B cell (primary cell): ENCODE results near the gene HBS1L. TPM values are rescaled to one million over a fixed set of nuclear protein-coding genes. Genes with fewer than 3 reads are reported as not detected.

ENCODE experiments used
- ATAC-seq: fragments of 200-7000 bp; cut with Tn5 transposase; one replicate; pipeline ENCODE4 v1.10.0; 2021; ENCODE audit warnings: low read depth, mild to moderate bottlenecking, moderate number of reproducible peaks, moderate library complexity
- CTCF ChIA-PET: fragments of 350-600 bp; sonication (Branson Sonifier 250); formaldehyde crosslinking; loops from one replicate; lab custom pipeline; 2021; ENCODE audit warnings: antibody characterized with exemption, inconsistent platforms; lab: Charles Lee
- POLR2A ChIA-PET: fragments of 350-600 bp; sonication (Branson Sonifier 250); formaldehyde crosslinking; loops from one replicate; lab custom pipeline; 2021; ENCODE audit warnings: antibody characterized with exemption; lab: Charles Lee
- DNase-seq: peaks from one replicate; pipeline ENCODE4 v3.0.0; 2013
- H2AFZ ChIP-seq: 2 replicates; pipeline ENCODE4 v1.6.1; 2012; ENCODE audit warnings: mild to moderate bottlenecking, low read depth, low read length; ENCODE audit not compliant: insufficient read depth, poor library complexity, severe bottlenecking
- H3K27ac ChIP-seq, 2 donors: 1 replicate in 1 of 2; 2 replicates in 1 of 2; pipeline ENCODE4 v1.5.1; 2012 to 2013; ENCODE audit warnings: low read length in 2 of 2, mild to moderate bottlenecking in 2 of 2, moderate library complexity in 1 of 2
- H3K27me3 ChIP-seq, 4 experiments: fragments of 200-600 bp in 1 of 4; sonication (generic) in 1 of 4; replicated peaks in 1 of 4; 1 replicate in 2 of 4; 2 replicates in 2 of 4; pipeline versions ENCODE4 v1.6.1 to v1.7.0; 2013 to 2016; ENCODE audit warnings: low read length in 3 of 4, mild to moderate bottlenecking in 2 of 4, mixed read lengths in 1 of 4, moderate library complexity in 1 of 4; ENCODE audit not compliant: insufficient read depth in 4 of 4, control insufficient read depth in 3 of 4; ENCODE audit errors: control extremely low read depth in 1 of 4
- H3K36me3 ChIP-seq, 2 experiments: replicated peaks in 1 of 2; 1 replicate in 1 of 2; 2 replicates in 1 of 2; pipeline versions ENCODE4 v1.6.1 to v1.7.1; 2013; ENCODE audit warnings: low read length in 1 of 2; ENCODE audit not compliant: insufficient read depth in 2 of 2, control insufficient read depth in 1 of 2; ENCODE audit errors: control extremely low read depth in 1 of 2, extremely low read depth in 1 of 2
- H3K4me1 ChIP-seq, 2 donors: fragments of 200-600 bp in 1 of 2; sonication (generic) in 1 of 2; 1 replicate in 1 of 2; 2 replicates in 1 of 2; pipeline versions ENCODE4 v1.5.1 to v1.6.1; 2013 to 2017; ENCODE audit warnings: low read length in 2 of 2; ENCODE audit not compliant: control insufficient read depth in 2 of 2, insufficient read depth in 2 of 2
- H3K4me2 ChIP-seq: replicated peaks from 2 replicates; pipeline ENCODE3; 2012; ENCODE audit warnings: mild to moderate bottlenecking, low read depth, low read length; ENCODE audit not compliant: poor library complexity, severe bottlenecking
- H3K4me3 ChIP-seq, 5 experiments: fragments of 200-600 bp in 1 of 5; sonication (generic) in 1 of 5; 1 replicate in 3 of 5; 2 replicates in 2 of 5; pipeline versions ENCODE4 v1.5.1 to v1.7.0; 2011 to 2016; ENCODE audit warnings: low read length in 4 of 5, mild to moderate bottlenecking in 4 of 5, low read depth in 2 of 5, control low read depth in 1 of 5, moderate library complexity in 1 of 5; ENCODE audit not compliant: insufficient read depth in 1 of 5; ENCODE audit errors: control extremely low read depth in 1 of 5, extremely low read depth in 1 of 5
- H3K79me2 ChIP-seq: fragments of 200-600 bp; sonication (generic); one replicate; pipeline ENCODE4 v1.6.0; 2016; ENCODE audit warnings: low read length; ENCODE audit not compliant: control insufficient read depth, insufficient read depth
- H3K9ac ChIP-seq: fragments of 200-600 bp; sonication (generic); 2 replicates; pipeline ENCODE4 v1.6.1; 2017; ENCODE audit warnings: mild to moderate bottlenecking, low read length, moderate library complexity
- H3K9me3 ChIP-seq, 3 donors: one replicate each; pipeline versions ENCODE4 v1.6.1 to v1.7.1; 2013; ENCODE audit warnings: low read length in 2 of 3; ENCODE audit not compliant: control insufficient read depth in 2 of 3, insufficient read depth in 1 of 3; ENCODE audit errors: control extremely low read depth in 1 of 3
- H4K20me1 ChIP-seq: 2 replicates; pipeline ENCODE4 v1.6.0; 2012; ENCODE audit warnings: mild to moderate bottlenecking, low read length; ENCODE audit not compliant: insufficient read depth, control insufficient read depth, poor library complexity, severe bottlenecking
- H3K27ac Mint-ChIP-seq: one replicate; pipeline ENCODE4 v1.8.0; 2021; ENCODE audit warnings: mixed read lengths
- H3K27me3 Mint-ChIP-seq: one replicate; pipeline ENCODE4 v1.8.0; 2021; ENCODE audit warnings: mixed read lengths
- H3K4me1 Mint-ChIP-seq: one replicate; pipeline ENCODE4 v1.8.0; 2021; ENCODE audit warnings: mixed read lengths
- H3K4me3 Mint-ChIP-seq: one replicate; pipeline ENCODE4 v1.8.0; 2021; ENCODE audit warnings: mixed read lengths
- H3K9me3 Mint-ChIP-seq: one replicate; pipeline ENCODE4 v1.8.0; 2022; ENCODE audit warnings: mixed read lengths; ENCODE audit not compliant: insufficient read depth
- EZH2 ChIP-seq: IDR thresholded peaks from 2 replicates; pipeline ENCODE4 v1.6.1; 2012; ENCODE audit warnings: borderline replicate concordance, low read depth, mild to moderate bottlenecking, moderate library complexity, low read length; ENCODE audit not compliant: insufficient read depth, poor library complexity, severe bottlenecking
- WGBS: methylation state at CpG from one replicate; pipeline ENCODE4 v1.1.5; 2013; ENCODE audit warnings: missing lambda C conversion rate; ENCODE audit not compliant: insufficient coverage; 5-methylcytosine and 5-hydroxymethylcytosine counted together
- intact Hi-C: fragments of 100-400 bp; cut with micrococcal nuclease; formaldehyde crosslinking; loops from one replicate; pipeline ENCODE4 v1.10.0; 2022
- polyA plus RNA-seq: library from polyadenylated mRNA; depleted of rRNA; stranded (reverse); fragments of >200 nt; gene quantifications from 2 replicates; pipeline ENCODE4 v1.2.3, GENCODE V29; 2012
- total RNA-seq, 2 donors: library from RNA; stranded (reverse); fragments of 120-200 nt in 1 of 2; gene quantifications; 1 replicate in 1 of 2; 2 replicates in 1 of 2; pipeline versions ENCODE4 v1.2.3 to v1.2.4, GENCODE V29; 2013 to 2022
- TF ChIP-seq, protein P1 (sequence below): fragments of 200-600 bp; IDR thresholded peaks from one replicate; pipeline ENCODE4 v1.8.0; 2022; ENCODE audit warnings: antibody characterized with exemption, mild to moderate bottlenecking

HBS1L gene
- total and polyA plus RNA-seq, 2 donors (not counting 1 experiment from before 2014, with no cell fraction given): 10.3 to 58.2 TPM

DNA sequence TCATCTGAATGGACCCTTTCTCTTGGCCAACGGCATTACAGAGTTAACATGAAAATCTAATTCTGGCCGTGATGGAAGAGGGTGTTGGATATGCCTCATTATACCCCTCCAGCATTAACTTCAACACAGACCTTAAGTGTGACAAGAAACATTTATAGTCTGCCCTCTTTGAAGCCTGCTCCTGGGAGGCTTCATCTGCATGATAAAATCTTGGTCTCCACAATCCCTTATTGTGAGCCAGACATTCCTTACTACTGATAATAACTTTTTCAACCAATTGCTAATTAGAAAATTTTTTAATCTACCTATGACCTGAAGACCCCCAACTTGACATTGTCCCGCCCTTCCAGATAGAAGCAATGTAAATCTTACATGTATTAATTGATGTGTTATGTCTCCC lies 9.3 kb upstream of the HBS1L start:
- no peaks in the 10 kb centered on the region for H3K79me2 ChIP-seq
- H3K9ac ChIP-seq: no peak overlapping the region
- no peak overlapping the region for H3K27ac ChIP-seq
- no peak overlapping the region for H3K4me2 ChIP-seq
- Mint-ChIP-seq H3K27me3 (no peaks in the 10 kb centered on the region), H3K4me3 (no peak overlapping the region), H3K4me1 (peaks cover 5% of the 10 kb centered on the region), H3K27ac (no peak overlapping the region), H3K9me3 (no peaks in the 10 kb centered on the region)
- H3K4me3 ChIP-seq: no peak overlapping the region
- H2AFZ ChIP-seq: no peak overlapping the region
- intact Hi-C loops: no loop called here
- H4K20me1 ChIP-seq: no peaks in the 10 kb centered on the region
- peaks cover 0 to 3% of the 10 kb centered on the region in 2 donors for H3K4me1 ChIP-seq
- H3K36me3 ChIP-seq: no peaks in the 10 kb centered on the region
- DNase-seq (no peak), ATAC-seq (no peak)
- TF ChIP-seq EZH2: no peak
- TF ChIP-seq, protein P1, sequence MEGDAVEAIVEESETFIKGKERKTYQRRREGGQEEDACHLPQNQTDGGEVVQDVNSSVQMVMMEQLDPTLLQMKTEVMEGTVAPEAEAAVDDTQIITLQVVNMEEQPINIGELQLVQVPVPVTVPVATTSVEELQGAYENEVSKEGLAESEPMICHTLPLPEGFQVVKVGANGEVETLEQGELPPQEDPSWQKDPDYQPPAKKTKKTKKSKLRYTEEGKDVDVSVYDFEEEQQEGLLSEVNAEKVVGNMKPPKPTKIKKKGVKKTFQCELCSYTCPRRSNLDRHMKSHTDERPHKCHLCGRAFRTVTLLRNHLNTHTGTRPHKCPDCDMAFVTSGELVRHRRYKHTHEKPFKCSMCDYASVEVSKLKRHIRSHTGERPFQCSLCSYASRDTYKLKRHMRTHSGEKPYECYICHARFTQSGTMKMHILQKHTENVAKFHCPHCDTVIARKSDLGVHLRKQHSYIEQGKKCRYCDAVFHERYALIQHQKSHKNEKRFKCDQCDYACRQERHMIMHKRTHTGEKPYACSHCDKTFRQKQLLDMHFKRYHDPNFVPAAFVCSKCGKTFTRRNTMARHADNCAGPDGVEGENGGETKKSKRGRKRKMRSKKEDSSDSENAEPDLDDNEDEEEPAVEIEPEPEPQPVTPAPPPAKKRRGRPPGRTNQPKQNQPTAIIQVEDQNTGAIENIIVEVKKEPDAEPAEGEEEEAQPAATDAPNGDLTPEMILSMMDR: no peak
- H3K27me3 ChIP-seq: no peaks in the 10 kb centered on the region
- no peaks in the 10 kb centered on the region for H3K9me3 ChIP-seq
- POLR2A ChIA-PET: no interaction called here
- WGBS: no CpG with 5 or more reads among the region's 3 CpGs
- CTCF ChIA-PET: no interaction called here

DNA sequence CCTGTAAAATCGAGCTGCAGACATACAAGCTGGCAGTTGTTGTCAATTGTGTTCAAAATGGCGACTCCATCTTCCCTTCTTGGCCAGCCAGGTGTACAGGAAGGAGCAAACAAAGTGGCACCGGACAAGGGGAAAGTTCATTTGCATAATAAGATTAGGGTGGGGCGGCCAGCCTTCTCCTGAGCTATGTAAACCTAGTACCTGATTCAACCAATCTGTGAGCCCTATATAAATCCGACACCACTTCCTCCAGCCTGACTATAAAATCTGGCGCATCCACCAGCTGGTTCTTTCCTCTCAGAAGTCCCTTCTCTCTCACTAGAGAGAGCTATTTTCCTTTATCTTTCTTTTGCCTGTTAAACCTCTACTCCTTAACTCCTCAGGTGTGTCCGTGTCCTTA lies 8.1 kb upstream of the HBS1L start:
- DNase-seq (no peak), ATAC-seq (no peak)
- Mint-ChIP-seq H3K9me3 (no peaks in the 10 kb centered on the region), H3K27ac (no peak overlapping the region), H3K27me3 (no peaks in the 10 kb centered on the region), H3K4me3 (no peak overlapping the region), H3K4me1 (peaks cover 5% of the 10 kb centered on the region)
- H3K4me2 ChIP-seq: no peak overlapping the region
- H3K27ac ChIP-seq: no peak overlapping the region
- POLR2A ChIA-PET: no interaction called here
- no peaks in the 10 kb centered on the region for H3K79me2 ChIP-seq
- H3K36me3 ChIP-seq: no peaks in the 10 kb centered on the region
- CTCF ChIA-PET: interaction anchor here (0.6 kb wide), 1 partner anchor 44 kb away, joined by 3 read pairs; no protein-coding TSS in a partner anchor
- no peaks in the 10 kb centered on the region for H3K9me3 ChIP-seq
- no peak for TF ChIP-seq EZH2
- TF ChIP-seq, protein P1: no peak
- WGBS: 50% methylated on average over 1 of the region's 7 CpGs
- intact Hi-C loops: no loop called here
- H3K4me3 ChIP-seq: no peak overlapping the region
- no peak overlapping the region for H3K9ac ChIP-seq
- peaks cover 0 to 3% of the 10 kb centered on the region in 2 donors for H3K4me1 ChIP-seq
- no peaks in the 10 kb centered on the region for H3K27me3 ChIP-seq
- no peaks in the 10 kb centered on the region for H4K20me1 ChIP-seq
- no peak overlapping the region for H2AFZ ChIP-seq
